Activated T-helper 1 cell treated with Interleukin-2 at 50 U/mL for 16 hours (primary cell): ENCODE measurements around the gene ALK.

Experiments used
- DNase-seq: peaks from one replicate; pipeline ENCODE4 v3.0.0-alpha.2; 2020; ENCODE audit warnings: low read depth

The ALK gene

GRCh38 chr2:29902356-29902755 is 19.0 kb downstream of the ALK start:
- no peak for DNase-seq

- no peak for DNase-seq
Observed at GRCh38 chr2:29900971-29901633, 20.3 kb downstream of the ALK start.

GRCh38 chr2:29898999-29899398 is 22.4 kb downstream of the ALK start:
- DNase-seq = no peak

- DNase-seq = no peak
Observed at GRCh38 chr2:29894822-29895614, 26.4 kb downstream of the ALK start.

GRCh38 chr2:29892585-29893259 is 28.7 kb downstream of the ALK start:
- no peak for DNase-seq

GRCh38 chr2:29881089-29881730 is 40.2 kb downstream of the ALK start:
- DNase-seq = no peak

GRCh38 chr2:29880084-29880483 is 41.3 kb downstream of the ALK start:
- no peak for DNase-seq

- no peak for DNase-seq
Observed at GRCh38 chr2:29879456-29879855, 41.9 kb downstream of the ALK start.

- no peak for DNase-seq
Observed at GRCh38 chr2:29878898-29879297, 42.5 kb downstream of the ALK start.

- no peak for DNase-seq
Observed at GRCh38 chr2:29876374-29876773, 45.0 kb downstream of the ALK start.

- DNase-seq = no peak
Observed at GRCh38 chr2:29874745-29875144, 46.6 kb downstream of the ALK start.

GRCh38 chr2:29872870-29873269 is 48.5 kb downstream of the ALK start:
- no peak for DNase-seq

GRCh38 chr2:29871541-29871940 is 49.8 kb downstream of the ALK start:
- DNase-seq = no peak

- no peak for DNase-seq
Observed at GRCh38 chr2:29865512-29865911, 55.9 kb downstream of the ALK start.

- DNase-seq = no peak
Observed at GRCh38 chr2:29864988-29865387, 56.4 kb downstream of the ALK start.

GRCh38 chr2:29855924-29856639 is 65.3 kb downstream of the ALK start:
- DNase-seq = no peak

GRCh38 chr2:29850794-29851193 is 70.6 kb downstream of the ALK start:
- DNase-seq = no peak

GRCh38 chr2:29848566-29849310 is 72.6 kb downstream of the ALK start:
- no peak for DNase-seq

GRCh38 chr2:29847886-29848285 is 73.5 kb downstream of the ALK start:
- DNase-seq = no peak

- DNase-seq = no peak
Observed at GRCh38 chr2:29844713-29845326, 76.6 kb downstream of the ALK start.
